Body of pancreas (tissue), 4 donors: ENCODE measurements around the gene MYL6. TPM values are rescaled to one million over a fixed set of nuclear protein-coding genes. Genes with fewer than 3 reads are reported as not detected.
A peak's percentile ranks its signal among the peaks of the same experiment; 100 is the strongest.

Experiments used
- ATAC-seq: fragments of 150-250 bp; one replicate; pipeline ENCODE4 v1.9.1; 2016
- DNase-seq, 4 donors: peaks; one replicate each; pipeline ENCODE4 v3.0.0-alpha.2; 2019
- H3K27ac ChIP-seq, 4 donors: fragments of 200-600 bp; sonication (generic); 1 replicate in 3 of 4; 2 replicates in 1 of 4; pipeline versions ENCODE4 v1.5.1 to v1.6.1; 2016 to 2019; ENCODE audit warnings: mild to moderate bottlenecking in 1 of 4, mixed read lengths in 1 of 4, moderate library complexity in 1 of 4
- H3K27me3 ChIP-seq, 2 donors: fragments of 200-600 bp; sonication (generic); one replicate each; pipeline ENCODE4 v1.6.0; 2016; ENCODE audit warnings: mild to moderate bottlenecking in 1 of 2
- H3K36me3 ChIP-seq, 2 donors: fragments of 200-600 bp; sonication (generic); replicated peaks in 1 of 2; 2 replicates each; pipeline ENCODE4 v1.5.1; 2016; ENCODE audit warnings: low read depth in 2 of 2; ENCODE audit not compliant: insufficient read depth in 1 of 2
- H3K4me1 ChIP-seq: fragments of 200-600 bp; sonication (generic); one replicate; pipeline ENCODE4 v1.6.0; 2016
- H3K4me3 ChIP-seq, 2 donors: fragments of 200-600 bp; sonication (generic); 1 replicate in 1 of 2; 2 replicates in 1 of 2; pipeline ENCODE4 v1.5.1; 2016 to 2019
- H3K9me3 ChIP-seq, 3 donors: fragments of 200-600 bp; sonication (generic); 1 replicate in 2 of 3; 2 replicates in 1 of 3; pipeline ENCODE4 v1.5.1; 2016
- CTCF ChIP-seq, 7 experiments: fragments of 450-650 bp in 4 of 7; fragments of 200-600 bp in 3 of 7; sonication (generic) in 3 of 7; IDR thresholded peaks; one replicate each; pipeline ENCODE4 v1.5.1; 2016 to 2019; ENCODE audit warnings: antibody characterized with exemption in 7 of 7
- POLR2A ChIP-seq, 3 donors: fragments of 450-650 bp; IDR thresholded peaks; one replicate each; pipeline ENCODE4 v1.6.1; 2016; ENCODE audit warnings: antibody characterized with exemption in 3 of 3, mild to moderate bottlenecking in 2 of 3
- WGBS, 2 donors: methylation state at CpG; one replicate each; pipeline ENCODE4 v1.1.5; 2017; 5-methylcytosine and 5-hydroxymethylcytosine counted together
- intact Hi-C: fragments of 100-400 bp; cut with DNase I; formaldehyde crosslinking; loops from one replicate; pipeline ENCODE4 v1.15.1; 2023
- total RNA-seq, 2 donors: library from RNA; depleted of rRNA; stranded (reverse); fragments of >200 nt; gene quantifications; one replicate each; pipeline ENCODE4 v1.1.0, GENCODE V29; 2016

The MYL6 gene
- total RNA-seq, 2 donors from 2014 or later = 838 to 1,110 TPM

DNA sequence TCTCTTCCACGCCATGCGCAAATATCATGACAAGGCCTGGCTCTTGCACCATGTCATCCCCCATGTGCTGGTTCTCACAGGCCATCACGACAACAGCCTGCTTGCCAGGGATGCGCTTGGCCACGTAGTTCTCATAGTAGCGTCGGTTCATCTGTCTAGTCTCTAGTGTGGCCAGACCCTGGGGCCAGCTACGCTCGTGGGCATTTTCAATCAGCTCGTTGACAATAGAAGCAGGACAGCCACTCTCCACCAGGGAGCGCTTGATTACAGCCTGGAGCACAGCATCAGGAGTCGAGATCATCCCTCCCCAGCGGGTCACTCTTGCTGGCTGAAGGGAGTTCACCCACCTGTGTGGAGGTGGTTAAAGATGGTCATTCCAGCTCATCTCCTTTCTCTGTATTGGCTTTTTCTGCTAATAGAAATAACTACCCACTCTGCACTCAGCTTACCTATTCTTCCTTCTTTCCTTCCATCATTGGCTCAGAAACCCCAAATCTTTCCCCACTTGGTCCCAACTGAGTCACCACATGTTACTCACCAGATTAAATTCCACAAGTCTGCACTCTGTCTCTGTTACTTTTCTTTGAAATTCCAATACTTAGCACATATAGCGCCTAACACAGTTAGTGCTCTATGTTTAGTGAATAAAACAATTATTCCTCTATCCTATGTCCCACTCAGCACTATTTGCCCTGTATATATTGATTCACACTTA, 48.5 kb downstream of the MYL6 start:
- intact Hi-C loops = no loop called here
- H3K27ac ChIP-seq = no peak overlapping the region
- 57 to 63% methylated on average over 8 to 14 of the region's 14 CpGs for WGBS, 2 donors

DNA sequence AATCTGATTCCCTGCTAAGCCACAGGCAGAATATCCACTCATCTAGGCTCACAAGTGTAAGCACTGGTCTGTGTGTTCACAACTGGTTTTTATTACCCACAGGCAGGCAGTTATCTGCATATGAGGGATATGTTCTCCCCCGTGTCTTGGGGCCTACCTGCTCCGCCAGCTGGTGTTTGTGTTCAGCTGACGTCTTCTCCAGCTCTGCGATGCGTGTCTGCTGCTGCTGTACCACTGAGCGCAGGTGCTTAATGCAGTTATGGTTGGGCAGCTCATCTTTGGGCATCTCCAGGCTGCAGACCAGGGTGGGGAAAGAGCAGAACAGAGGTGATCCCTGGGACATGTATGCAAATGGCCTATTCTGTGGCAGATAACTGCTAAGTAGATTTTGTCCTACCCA, 49.8 kb downstream of the MYL6 start:
- H3K36me3 ChIP-seq = peaks cover 4 to 36% of the 10 kb centered on the region in 2 donors
- 89 to 100% methylated on average over 1 to 6 of the region's 6 CpGs for WGBS, 2 donors
- no peak for ATAC-seq

More for the DNA sequence above, 48.5 kb downstream of the MYL6 start:
- no peaks in the 10 kb centered on the region for H3K9me3 ChIP-seq
- H3K4me1 ChIP-seq = no peaks in the 10 kb centered on the region
- TF ChIP-seq CTCF (IDR thresholded peaks at IDR 0.05) (peak; percentile 10 to 72 (median 48)), POLR2A (IDR thresholded peaks at IDR 0.05) (no peak)
- H3K27me3 ChIP-seq = no peaks in the 10 kb centered on the region
- DNase-seq (peak; percentile 60 to 77 (median 70)), ATAC-seq (peak; percentile 77)
- no peak overlapping the region for H3K4me3 ChIP-seq
- H3K36me3 ChIP-seq = peaks cover 0 to 27% of the 10 kb centered on the region in 2 donors

More for the DNA sequence above, 49.8 kb downstream of the MYL6 start:
- H3K27me3 ChIP-seq = no peaks in the 10 kb centered on the region
- H3K4me3 ChIP-seq = no peak overlapping the region
- H3K9me3 ChIP-seq = no peaks in the 10 kb centered on the region
- no peak for DNase-seq
- H3K4me1 ChIP-seq = no peaks in the 10 kb centered on the region
- TF ChIP-seq CTCF (IDR thresholded peaks at IDR 0.05) = no peak
- no peak for TF ChIP-seq POLR2A (IDR thresholded peaks at IDR 0.05)
- H3K27ac ChIP-seq = no peak overlapping the region
- intact Hi-C loops = no loop called here

Other genes with a start within 250 kb of the MYL6 start
- 10 to 100 TPM; 21.5 to 26.0 TPM for gene PYM1, start 230.5 kb upstream of the MYL6 start, total RNA-seq
- 100 to 1,000 TPM in 1 of 2 donors, 10 to 100 TPM in 1; 33.3 to 128 TPM for gene DGKA, start 227.2 kb upstream of the MYL6 start, total RNA-seq
- 1 to 10 TPM; 1.6 to 2.6 TPM for gene PMEL, start 192.3 kb upstream of the MYL6 start, total RNA-seq
- gene CDK2, start 191.5 kb upstream of the MYL6 start, total RNA-seq = 10 to 100 TPM in 1 of 2 donors, 1 to 10 TPM in 1; 8.8 to 12.5 TPM
- gene RAB5B, start 184.3 kb upstream of the MYL6 start, total RNA-seq = 10 to 100 TPM; 28.3 to 33.9 TPM
- gene SUOX, start 161.1 kb upstream of the MYL6 start, total RNA-seq = 10 to 100 TPM; 10.6 to 20.8 TPM
- gene IKZF4, start 137.3 kb upstream of the MYL6 start, total RNA-seq = 1 to 10 TPM; 2.6 to 7.6 TPM
- gene RPS26, start 116.4 kb upstream of the MYL6 start, total RNA-seq = 100 to 1,000 TPM; 215 to 405 TPM
- gene ERBB3, start 78.2 kb upstream of the MYL6 start, total RNA-seq = 10 to 100 TPM; 72.9 to 74.8 TPM
- 100 to 1,000 TPM in 1 of 2 donors, 10 to 100 TPM in 1; 49.4 to 107 TPM for gene PA2G4, start 53.8 kb upstream of the MYL6 start, total RNA-seq
- gene RPL41, start 41.7 kb upstream of the MYL6 start, total RNA-seq = 1,000 to 10,000 TPM; 1,174 to 2,214 TPM
- 10 to 100 TPM in 1 of 2 donors, under 1 TPM in 1; 0.99 to 11.2 TPM for gene ZC3H10, start 40.1 kb upstream of the MYL6 start, total RNA-seq
- 100 to 1,000 TPM in 1 of 2 donors, 10 to 100 TPM in 1; 43.3 to 182 TPM for gene ESYT1, start 30.1 kb upstream of the MYL6 start, total RNA-seq
- gene MYL6B, start 5.8 kb upstream of the MYL6 start, total RNA-seq = 10 to 100 TPM in 1 of 2 donors, 1 to 10 TPM in 1; 7.5 to 24.1 TPM
- gene SMARCC2, start 31.1 kb downstream of the MYL6 start, total RNA-seq = 10 to 100 TPM; 46.2 to 50.8 TPM
- 10 to 100 TPM; 13.2 TPM for gene RNF41, start 63.6 kb downstream of the MYL6 start, total RNA-seq
- 10 to 100 TPM; 11.9 to 16.3 TPM for gene NABP2, start 66.0 kb downstream of the MYL6 start, total RNA-seq
- gene SLC39A5, start 71.7 kb downstream of the MYL6 start, total RNA-seq = 100 to 1,000 TPM; 306 to 333 TPM
- gene ANKRD52, start 100.0 kb downstream of the MYL6 start, total RNA-seq = 10 to 100 TPM; 15.2 to 21.0 TPM
- gene COQ10A, start 108.6 kb downstream of the MYL6 start, total RNA-seq = 10 to 100 TPM; 28.0 to 34.9 TPM
- 10 to 100 TPM; 66.2 to 88.0 TPM for gene CS, start 142.0 kb downstream of the MYL6 start, total RNA-seq
- gene CNPY2, start 157.6 kb downstream of the MYL6 start, total RNA-seq = 100 to 1,000 TPM in 1 of 2 donors, 10 to 100 TPM in 1; 40.2 to 103 TPM
- gene PAN2, start 175.6 kb downstream of the MYL6 start, total RNA-seq = 10 to 100 TPM; 47.2 to 59.0 TPM
- gene IL23A, start 180.5 kb downstream of the MYL6 start, total RNA-seq = not detected
- 100 to 1,000 TPM in 1 of 2 donors, 10 to 100 TPM in 1; 65.4 to 106 TPM for gene STAT2, start 201.7 kb downstream of the MYL6 start, total RNA-seq
- not detected for gene APOF, start 204.5 kb downstream of the MYL6 start, total RNA-seq